ENCODE results near the gene C17orf67. TPM values are rescaled to one million over a fixed set of nuclear protein-coding genes. Genes with fewer than 3 reads are reported as not detected.

C17orf67 gene
- total and polyA plus RNA-seq, 2 experiments from 2014 or later, result 1.0 to 3.7 TPM

- no peaks in the 10 kb centered on the region for H3K4me1 ChIP-seq (ENCODE audit: insufficient read depth)
- no peak overlapping the region for H3K4me2 ChIP-seq
- no peaks in the 10 kb centered on the region for H3K36me3 ChIP-seq (ENCODE audit: insufficient read depth)
- no peak overlapping the region for H2AFZ ChIP-seq
- Mint-ChIP-seq H3K27me3 (ENCODE audit: insufficient read depth, low read depth, poor library complexity) (peaks cover 1% of the 10 kb centered on the region), H3K4me1 (no peaks in the 10 kb centered on the region), H3K36me3 (ENCODE audit: low read depth) (peaks cover 8% of the 10 kb centered on the region), H3K4me3 (no peak overlapping the region), H3K9me3 (no peaks in the 10 kb centered on the region), H3K27ac (no peak overlapping the region)
- H3K79me2 ChIP-seq (replicated peaks; ENCODE audit: insufficient read depth), result no peaks in the 10 kb centered on the region
- no peak for ATAC-seq
- H4K20me1 ChIP-seq (replicated peaks; ENCODE audit: insufficient read depth), result no peaks in the 10 kb centered on the region
- no peaks in the 10 kb centered on the region for H3F3A ChIP-seq (replicated peaks; ENCODE audit: low read depth)
- no peak overlapping the region for H3K4me3 ChIP-seq
- TF ChIP-seq ETS1 (IDR thresholded peaks at IDR 0.05), result no peak
- TF ChIP-seq EZH2 (IDR thresholded peaks at IDR 0.05; ENCODE audit: low read depth, unreplicated experiment), result no peak
- TF ChIP-seq, protein P1, sequence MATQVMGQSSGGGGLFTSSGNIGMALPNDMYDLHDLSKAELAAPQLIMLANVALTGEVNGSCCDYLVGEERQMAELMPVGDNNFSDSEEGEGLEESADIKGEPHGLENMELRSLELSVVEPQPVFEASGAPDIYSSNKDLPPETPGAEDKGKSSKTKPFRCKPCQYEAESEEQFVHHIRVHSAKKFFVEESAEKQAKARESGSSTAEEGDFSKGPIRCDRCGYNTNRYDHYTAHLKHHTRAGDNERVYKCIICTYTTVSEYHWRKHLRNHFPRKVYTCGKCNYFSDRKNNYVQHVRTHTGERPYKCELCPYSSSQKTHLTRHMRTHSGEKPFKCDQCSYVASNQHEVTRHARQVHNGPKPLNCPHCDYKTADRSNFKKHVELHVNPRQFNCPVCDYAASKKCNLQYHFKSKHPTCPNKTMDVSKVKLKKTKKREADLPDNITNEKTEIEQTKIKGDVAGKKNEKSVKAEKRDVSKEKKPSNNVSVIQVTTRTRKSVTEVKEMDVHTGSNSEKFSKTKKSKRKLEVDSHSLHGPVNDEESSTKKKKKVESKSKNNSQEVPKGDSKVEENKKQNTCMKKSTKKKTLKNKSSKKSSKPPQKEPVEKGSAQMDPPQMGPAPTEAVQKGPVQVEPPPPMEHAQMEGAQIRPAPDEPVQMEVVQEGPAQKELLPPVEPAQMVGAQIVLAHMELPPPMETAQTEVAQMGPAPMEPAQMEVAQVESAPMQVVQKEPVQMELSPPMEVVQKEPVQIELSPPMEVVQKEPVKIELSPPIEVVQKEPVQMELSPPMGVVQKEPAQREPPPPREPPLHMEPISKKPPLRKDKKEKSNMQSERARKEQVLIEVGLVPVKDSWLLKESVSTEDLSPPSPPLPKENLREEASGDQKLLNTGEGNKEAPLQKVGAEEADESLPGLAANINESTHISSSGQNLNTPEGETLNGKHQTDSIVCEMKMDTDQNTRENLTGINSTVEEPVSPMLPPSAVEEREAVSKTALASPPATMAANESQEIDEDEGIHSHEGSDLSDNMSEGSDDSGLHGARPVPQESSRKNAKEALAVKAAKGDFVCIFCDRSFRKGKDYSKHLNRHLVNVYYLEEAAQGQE (IDR thresholded peaks at IDR 0.05; ENCODE audit: unreplicated experiment), result no peak
- no peak for TF ChIP-seq NANOG (IDR thresholded peaks at IDR 0.05; ENCODE audit: borderline replicate concordance)
- TF ChIP-seq EZH2phosphoT487 (IDR thresholded peaks at IDR 0.05; ENCODE audit: unreplicated experiment), result no peak
- no peak for TF ChIP-seq ZNF462 (CRISPR knock-in tag; IDR thresholded peaks at IDR 0.05)
- TF ChIP-seq POLR2AphosphoS5 (IDR thresholded peaks at IDR 0.05; ENCODE audit: low read depth), result no peak
- TF ChIP-seq CREB1 (CRISPR knock-in tag; IDR thresholded peaks at IDR 0.05; ENCODE audit: low read depth), result no peak
- no peak for TF ChIP-seq ZNF331 (CRISPR knock-in tag; IDR thresholded peaks at IDR 0.05; ENCODE audit: low read depth)
- TF ChIP-seq ZNF114 (CRISPR knock-in tag; IDR thresholded peaks at IDR 0.05), result no peak
- no peak for TF ChIP-seq STAT1 (IDR thresholded peaks at IDR 0.05; ENCODE audit: unreplicated experiment)
- TF ChIP-seq, protein P2, sequence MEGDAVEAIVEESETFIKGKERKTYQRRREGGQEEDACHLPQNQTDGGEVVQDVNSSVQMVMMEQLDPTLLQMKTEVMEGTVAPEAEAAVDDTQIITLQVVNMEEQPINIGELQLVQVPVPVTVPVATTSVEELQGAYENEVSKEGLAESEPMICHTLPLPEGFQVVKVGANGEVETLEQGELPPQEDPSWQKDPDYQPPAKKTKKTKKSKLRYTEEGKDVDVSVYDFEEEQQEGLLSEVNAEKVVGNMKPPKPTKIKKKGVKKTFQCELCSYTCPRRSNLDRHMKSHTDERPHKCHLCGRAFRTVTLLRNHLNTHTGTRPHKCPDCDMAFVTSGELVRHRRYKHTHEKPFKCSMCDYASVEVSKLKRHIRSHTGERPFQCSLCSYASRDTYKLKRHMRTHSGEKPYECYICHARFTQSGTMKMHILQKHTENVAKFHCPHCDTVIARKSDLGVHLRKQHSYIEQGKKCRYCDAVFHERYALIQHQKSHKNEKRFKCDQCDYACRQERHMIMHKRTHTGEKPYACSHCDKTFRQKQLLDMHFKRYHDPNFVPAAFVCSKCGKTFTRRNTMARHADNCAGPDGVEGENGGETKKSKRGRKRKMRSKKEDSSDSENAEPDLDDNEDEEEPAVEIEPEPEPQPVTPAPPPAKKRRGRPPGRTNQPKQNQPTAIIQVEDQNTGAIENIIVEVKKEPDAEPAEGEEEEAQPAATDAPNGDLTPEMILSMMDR (conservative IDR thresholded peaks at IDR 0.05; ENCODE audit: low read depth in 2 of 2), result no peak
- TF ChIP-seq JUNB (IDR thresholded peaks at IDR 0.05; ENCODE audit: unreplicated experiment), result no peak
- no peaks in the 10 kb centered on the region for H3K27me3 ChIP-seq (ENCODE audit: insufficient read depth)
- no peaks in the 10 kb centered on the region for H3K9me2 ChIP-seq (ENCODE audit: insufficient read depth)
- DNase-seq (ENCODE audit: low spot score), result no peak
- no peak overlapping the region for H3K27ac ChIP-seq (ENCODE audit: low read depth)
Observed at GRCh38 chr17:56851008-56851407, 17.3 kb upstream of the C17orf67 start.

All from GM23338 (cell line).